ENCODE results near the gene LTC4S.
A peak's percentile ranks its signal among the peaks of the same experiment; 100 is the strongest.
"Not testable (repeated sequence)": the region's sequence is repeated elsewhere in the genome, so short reads cannot be mapped to it uniquely, and the experiment has no call there.

The LTC4S gene

DNA sequence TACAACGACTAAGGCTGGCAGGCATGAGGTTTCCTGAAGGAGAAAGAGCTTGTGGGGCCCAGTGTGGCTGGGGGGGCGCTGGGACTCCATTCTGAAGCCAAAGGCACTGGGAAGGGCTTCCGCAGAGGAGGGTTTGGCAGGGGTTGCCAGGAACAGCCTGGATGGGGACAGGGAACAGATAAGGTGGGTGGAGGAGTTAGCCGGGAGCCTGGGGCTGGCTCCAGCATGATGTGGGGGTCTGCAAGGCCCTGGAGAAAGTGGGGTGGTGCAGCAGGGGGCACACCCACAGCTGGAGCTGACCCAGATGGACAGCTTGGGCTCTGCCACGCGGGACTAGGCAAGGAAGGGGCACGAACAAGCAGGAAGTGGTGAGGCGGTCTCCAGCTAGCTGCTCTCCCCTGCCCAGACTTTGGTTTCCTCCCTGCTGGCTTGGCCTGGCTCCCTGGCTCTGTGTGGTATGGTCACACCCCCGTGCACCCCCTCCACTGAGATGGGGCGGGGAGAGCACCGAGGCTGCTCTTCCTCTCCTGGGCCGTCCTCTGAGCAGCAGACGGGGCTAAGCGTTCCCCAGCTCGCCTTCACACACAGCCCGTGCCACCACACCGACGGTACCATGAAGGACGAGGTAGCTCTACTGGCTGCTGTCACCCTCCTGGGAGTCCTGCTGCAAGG is at the start of gene LTC4S:
Gene LTC4S (plus strand): TSS at position 519 of the 672 bp plus-strand sequence. CDS start 95 bp downstream, at position 614.
- no peak for DNase-seq

- DNase-seq, result not testable (repeated sequence)
These were observed 49.7 kb upstream of the LTC4S start for GRCh38 chr5:179744106-179744505.

- no peak for DNase-seq
These were observed 46.9 kb upstream of the LTC4S start for GRCh38 chr5:179746872-179747271.

GRCh38 chr5:179747811-179748210 is 46.0 kb upstream of the LTC4S start:
- no peak for DNase-seq

DNA sequence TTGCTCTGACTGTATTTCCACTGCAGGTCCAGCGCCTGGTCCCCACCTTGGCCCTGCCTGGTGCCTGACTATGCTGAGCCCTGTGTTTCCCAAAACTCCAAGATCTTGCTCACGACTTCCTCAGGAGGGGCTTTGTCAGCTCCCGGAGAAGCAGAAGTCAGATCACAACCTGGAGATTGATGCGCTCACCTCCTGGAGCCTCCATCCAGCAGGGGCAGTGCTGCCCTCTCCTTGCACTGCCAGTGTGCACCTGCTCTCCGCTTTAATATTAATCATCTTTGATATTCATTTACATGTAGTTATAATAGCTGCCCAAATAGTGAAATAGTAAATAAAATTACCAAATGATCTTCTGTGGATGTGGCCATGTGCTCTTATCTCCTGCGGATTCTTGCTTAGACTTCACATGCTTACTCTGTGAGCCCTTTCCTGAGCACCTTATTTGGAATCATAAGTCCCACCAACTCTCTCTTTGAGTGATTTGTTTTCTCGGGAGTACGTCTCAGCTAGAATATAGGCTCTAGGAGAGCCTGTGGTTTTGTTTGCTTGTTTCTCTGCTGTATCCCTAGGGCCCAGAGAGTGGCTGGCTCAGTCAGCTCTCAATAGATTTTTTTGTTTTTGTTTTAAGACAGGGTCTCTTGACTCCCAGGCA is 43.8 kb upstream of the LTC4S start:
- DNase-seq, result no peak

DNA sequence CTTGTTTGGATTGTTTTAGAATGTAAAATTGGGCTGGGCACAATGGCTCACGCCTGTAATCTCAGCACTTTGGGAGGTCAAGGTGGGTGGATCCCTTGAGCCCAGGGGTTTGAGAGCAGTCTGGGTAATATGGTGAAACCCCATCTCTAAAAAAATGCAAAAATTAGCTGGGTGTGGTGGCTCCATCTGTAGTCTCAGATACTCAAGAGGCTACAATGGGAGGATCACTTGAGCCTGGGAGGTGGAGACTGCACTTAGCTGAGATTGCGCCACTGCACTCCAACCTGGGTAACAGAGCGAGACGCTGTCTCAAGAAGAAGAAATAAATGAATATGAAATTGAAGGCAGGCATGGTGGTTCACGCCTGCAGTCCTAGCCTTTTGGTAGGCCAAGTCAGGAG is 39.8 kb upstream of the LTC4S start:
- no peak for DNase-seq

GRCh38 chr5:179755022-179755421 is 38.8 kb upstream of the LTC4S start:
- DNase-seq, result no peak

DNA sequence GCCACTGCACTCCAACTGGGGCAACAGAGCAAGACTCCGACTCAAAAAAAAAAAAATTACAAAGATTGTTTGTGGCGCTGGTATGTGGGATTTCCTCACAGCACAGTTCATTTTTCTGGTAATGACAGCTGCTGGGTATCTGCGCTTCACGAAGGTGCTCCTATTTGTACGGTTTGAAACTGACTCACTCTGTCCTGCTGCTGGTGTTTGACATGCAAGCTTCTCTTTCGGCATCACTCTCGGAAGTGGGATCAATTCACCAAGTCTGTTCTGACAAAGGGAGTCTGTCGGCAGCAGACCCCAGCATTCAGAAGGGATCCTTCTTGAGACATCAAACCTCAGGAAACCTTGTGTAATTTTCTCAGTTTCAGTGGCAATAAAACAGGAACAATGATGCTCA is 34.8 kb upstream of the LTC4S start:
- DNase-seq, result no peak

GRCh38 chr5:179759581-179760551 is 33.9 kb upstream of the LTC4S start:
- peak; percentile 21 for DNase-seq

DNA sequence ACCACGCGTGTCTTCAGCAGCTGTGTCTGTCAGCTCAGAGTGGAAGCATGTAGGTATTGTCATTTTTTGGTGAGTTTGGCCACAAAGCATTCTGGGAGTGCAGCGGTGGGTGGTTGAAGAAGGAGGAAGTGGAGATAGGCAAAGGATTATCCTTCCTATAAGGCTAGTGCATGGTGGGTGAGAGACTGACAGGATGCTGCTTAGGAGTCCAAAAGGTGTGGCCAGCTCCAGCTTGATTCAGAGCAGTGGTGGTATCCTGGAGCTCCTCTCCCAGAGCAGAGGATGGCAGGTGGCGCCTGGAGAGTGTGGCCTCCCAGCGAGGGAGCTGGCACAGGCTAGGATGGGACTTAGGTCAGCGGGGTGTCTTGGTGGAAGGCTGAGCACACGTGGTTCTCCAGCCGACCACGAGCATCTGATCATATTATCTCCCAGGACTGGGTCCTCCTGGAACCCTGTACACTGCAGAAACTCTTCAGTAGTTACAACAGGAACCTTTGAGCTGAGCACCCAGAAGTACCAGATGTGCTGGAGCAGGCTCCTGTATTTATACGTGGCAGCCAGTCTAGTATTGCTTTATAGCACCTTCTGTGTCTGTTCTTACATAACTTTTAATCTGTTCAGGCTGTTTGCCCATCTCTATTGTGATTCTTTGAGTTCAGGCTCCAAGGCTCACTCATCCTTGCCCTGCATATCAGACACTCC is 31.6 kb upstream of the LTC4S start:
- no peak for DNase-seq

- no peak for DNase-seq
These were observed 31.0 kb upstream of the LTC4S start for GRCh38 chr5:179762781-179763176.

DNA sequence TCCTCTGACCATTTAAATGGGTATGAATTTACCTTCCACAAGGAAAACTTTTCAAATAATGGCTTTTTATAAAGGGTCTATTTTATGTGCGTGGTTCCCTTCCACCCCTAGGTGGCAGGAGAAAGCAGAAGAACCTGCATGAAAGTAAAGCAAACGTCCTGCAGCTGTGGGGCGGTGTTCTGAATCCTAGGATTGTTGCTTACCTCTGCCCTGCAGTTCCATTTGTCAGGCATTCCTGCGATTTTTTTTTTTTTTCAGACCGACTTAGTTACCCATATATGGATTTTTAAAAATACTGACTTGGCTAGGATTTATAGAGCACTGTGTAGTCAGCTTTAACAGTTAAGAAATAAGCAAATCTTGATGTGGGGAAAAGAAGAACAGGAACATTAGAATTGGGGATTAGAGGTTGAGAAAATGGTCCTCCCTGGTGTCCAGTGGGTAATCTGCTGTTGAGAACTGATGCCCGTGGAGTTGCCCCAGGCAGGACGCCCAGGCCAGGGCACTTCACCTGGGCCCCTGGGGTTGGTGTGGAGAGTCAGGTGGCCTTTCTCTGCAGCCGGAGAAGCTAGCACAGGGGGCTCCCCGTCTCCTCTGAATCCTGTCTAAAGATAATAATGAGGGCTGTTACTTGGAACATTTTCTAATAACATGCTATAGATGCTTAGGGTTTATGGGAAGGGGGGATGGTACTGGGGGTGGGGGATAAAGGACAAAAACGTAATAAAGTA is 30.4 kb upstream of the LTC4S start:
- peak; percentile 44 for DNase-seq

DNA sequence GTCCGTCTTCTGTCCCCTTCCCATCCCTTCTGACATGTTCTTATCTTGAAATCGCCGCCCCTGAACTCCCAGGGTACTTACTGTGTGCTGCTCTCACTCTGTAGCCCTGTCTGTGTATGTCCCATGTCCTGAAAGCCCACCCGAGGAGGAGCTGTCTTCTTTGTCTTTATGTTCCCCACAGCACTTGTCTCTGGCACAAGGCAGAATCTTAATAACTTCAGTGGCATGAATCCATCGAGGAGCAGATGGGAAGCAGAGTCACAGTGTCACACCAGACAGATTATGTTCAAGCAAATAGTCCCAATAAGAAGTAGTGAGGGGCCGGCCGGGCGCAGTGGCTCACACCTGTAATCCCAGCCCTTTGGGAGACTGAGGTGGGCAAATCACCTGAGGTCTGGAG is 29.7 kb upstream of the LTC4S start:
- DNase-seq, result no peak

DNA sequence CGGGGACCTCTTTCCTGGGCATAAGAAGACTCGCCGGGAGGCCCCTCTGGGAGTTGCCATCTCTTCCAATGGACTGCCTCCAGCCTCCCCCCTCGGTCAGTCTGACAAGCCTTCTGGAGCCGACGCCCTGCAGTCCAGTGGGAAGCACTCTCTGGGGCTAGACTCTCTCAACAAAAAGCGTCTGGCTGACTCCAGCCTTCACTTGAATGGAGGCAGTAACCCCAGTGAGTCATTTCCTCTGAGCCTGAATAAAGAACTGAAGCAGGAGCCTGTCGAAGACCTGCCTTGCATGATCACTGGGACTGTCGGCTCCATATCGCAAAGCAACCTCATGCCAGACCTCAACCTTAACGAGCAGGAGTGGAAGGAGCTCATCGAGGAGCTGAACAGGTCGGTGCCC is 28.4 kb upstream of the LTC4S start:
- DNase-seq, result no peak

- DNase-seq, result no peak
These were observed 27.6 kb upstream of the LTC4S start for GRCh38 chr5:179766021-179766725.

- DNase-seq, result no peak
These were observed 26.9 kb upstream of the LTC4S start for GRCh38 chr5:179766726-179767455.

- DNase-seq, result no peak
These were observed 26.2 kb upstream of the LTC4S start for GRCh38 chr5:179767496-179768100.

- DNase-seq, result no peak
These were observed 25.3 kb upstream of the LTC4S start for GRCh38 chr5:179768326-179769085.

DNA sequence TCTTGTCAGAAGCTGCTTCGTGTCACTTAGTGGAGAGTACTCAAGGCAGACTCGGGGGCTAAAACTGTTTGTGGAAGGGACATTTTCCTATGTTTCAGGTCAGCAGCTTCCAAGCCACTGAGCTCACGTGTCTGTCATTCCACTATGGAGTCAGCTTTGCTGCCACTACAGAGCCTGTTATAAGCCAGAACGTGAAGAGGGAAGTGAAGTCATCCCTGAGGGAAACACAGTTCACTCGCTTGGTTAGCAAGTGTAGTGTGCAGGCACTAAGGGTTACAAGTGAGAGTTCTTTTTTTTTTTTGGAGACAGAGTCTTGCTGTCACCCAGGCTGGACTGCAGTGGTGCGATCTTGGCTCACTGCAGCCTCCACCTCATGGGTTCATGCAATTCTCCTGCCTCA is 24.5 kb upstream of the LTC4S start:
- no peak for DNase-seq

DNA sequence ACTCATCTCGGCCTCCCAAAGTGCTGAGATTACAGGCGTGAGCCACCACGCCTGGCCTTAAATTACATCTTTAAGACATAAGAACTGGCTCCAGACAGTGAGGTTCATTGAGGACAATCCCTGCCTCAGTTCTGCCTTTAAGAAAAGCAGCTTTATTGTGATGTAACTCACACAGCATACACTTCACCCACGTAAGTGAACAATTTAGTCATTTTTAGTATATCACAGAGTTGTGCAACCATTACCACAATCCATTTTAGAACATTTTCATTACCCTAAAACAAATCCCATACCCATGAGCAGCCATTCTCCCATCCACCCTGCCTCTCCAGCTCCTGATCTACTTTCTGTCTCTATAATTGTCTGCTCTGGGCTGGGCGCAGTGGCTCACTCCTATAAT is 24.0 kb upstream of the LTC4S start:
- no peak for DNase-seq

All from stimulated activated CD4-positive, alpha-beta T cell treated with anti-CD3 and anti-CD28 coated beads, Interleukin-4, amount 100 ng/mL, for 1 hour (primary cell).